Measurements from ENCODE around the gene CDS2.

Gene CDS2

GRCh38 chr20:5234158-5234557, 107.3 kb downstream of the CDS2 start:
- Histone ChIP-seq H3K36me3 (ENCODE audit: control insufficient read depth, insufficient read depth, low read length) (no peaks in the 10 kb centered on the region), H3K27ac (ENCODE audit: low read depth, low read length, severe bottlenecking) (no peak overlapping the region), H3K9me3 (ENCODE audit: control insufficient read depth, low read length) (no peaks in the 10 kb centered on the region), H3K4me1 (ENCODE audit: control insufficient read depth, insufficient read depth, low read length, poor library complexity, severe bottlenecking) (no peaks in the 10 kb centered on the region), H3K4me3 (ENCODE audit: extremely low read depth, insufficient read depth, low read length, poor library complexity, severe bottlenecking) (no peak overlapping the region)
- WGBS, 2 experiments (ENCODE audit: insufficient coverage in 2 of 2): 50% methylated on average over 1 of the region's 1 CpG

GRCh38 chr20:5234978-5235377, 108.2 kb downstream of the CDS2 start:
- WGBS, 2 experiments (ENCODE audit: insufficient coverage in 2 of 2): no CpG with 5 or more reads among the region's 1 CpG
- Histone ChIP-seq H3K36me3 (ENCODE audit: control insufficient read depth, insufficient read depth, low read length) (no peaks in the 10 kb centered on the region), H3K4me1 (ENCODE audit: control insufficient read depth, insufficient read depth, low read length, poor library complexity, severe bottlenecking) (no peaks in the 10 kb centered on the region), H3K4me3 (ENCODE audit: extremely low read depth, insufficient read depth, low read length, poor library complexity, severe bottlenecking) (no peak overlapping the region), H3K27ac (ENCODE audit: low read depth, low read length, severe bottlenecking) (no peak overlapping the region), H3K9me3 (ENCODE audit: control insufficient read depth, low read length) (no peaks in the 10 kb centered on the region)
